Measurements from ENCODE around the gene NECAP2.

GRCh38 chr1:16430606-16431005 is 9.9 kb upstream of the NECAP2 start:
- no peak for TF ChIP-seq CTCF (IDR thresholded peaks at IDR 0.05)
- no peak for TF ChIP-seq POLR2A (IDR thresholded peaks at IDR 0.05)
